ENCODE data around the gene LIMCH1. TPM values are rescaled to one million over a fixed set of nuclear protein-coding genes. Genes with fewer than 3 reads are reported as not detected.
"Not testable (repeated sequence)": the region's sequence is repeated elsewhere in the genome, so short reads cannot be mapped to it uniquely, and the experiment has no call there.

Gene LIMCH1
- total and polyA plus RNA-seq, 2 experiments from 2014 or later = 10.6 to 13.3 TPM

DNA sequence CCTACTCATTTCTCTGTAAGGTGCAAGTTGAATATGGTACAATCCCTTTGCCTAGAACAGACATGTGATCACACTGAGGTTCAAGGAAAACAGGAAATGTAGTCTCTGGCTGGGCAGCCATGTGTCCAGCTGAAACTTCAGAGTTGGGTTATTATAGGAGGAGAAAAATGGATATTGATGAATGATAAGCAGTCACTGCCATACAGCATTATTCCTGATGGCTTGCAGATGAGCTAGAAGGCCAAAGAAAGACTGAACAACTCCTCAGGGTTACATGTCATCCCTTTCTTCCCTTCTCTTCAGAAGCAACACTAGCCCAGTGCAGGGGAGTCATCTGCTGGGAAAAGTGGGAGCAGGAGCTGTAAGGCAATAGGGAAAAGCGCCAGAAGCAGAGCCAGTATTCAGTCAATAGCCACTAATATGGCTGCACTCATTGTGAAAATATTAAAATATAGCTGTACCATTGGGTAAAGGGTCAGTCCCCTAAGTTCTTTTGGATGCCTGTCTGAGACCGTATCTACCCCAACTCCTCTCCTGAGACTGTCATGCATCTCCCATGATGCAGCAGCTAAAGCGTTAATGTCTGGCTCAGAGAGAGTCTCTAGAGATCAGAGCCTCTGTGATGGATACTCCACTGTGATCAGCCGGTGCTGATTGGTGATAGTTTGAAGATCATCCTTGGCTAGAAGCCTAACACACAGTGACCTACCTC lies 190.1 kb downstream of the LIMCH1 start:
- TF ChIP-seq, protein P1, sequence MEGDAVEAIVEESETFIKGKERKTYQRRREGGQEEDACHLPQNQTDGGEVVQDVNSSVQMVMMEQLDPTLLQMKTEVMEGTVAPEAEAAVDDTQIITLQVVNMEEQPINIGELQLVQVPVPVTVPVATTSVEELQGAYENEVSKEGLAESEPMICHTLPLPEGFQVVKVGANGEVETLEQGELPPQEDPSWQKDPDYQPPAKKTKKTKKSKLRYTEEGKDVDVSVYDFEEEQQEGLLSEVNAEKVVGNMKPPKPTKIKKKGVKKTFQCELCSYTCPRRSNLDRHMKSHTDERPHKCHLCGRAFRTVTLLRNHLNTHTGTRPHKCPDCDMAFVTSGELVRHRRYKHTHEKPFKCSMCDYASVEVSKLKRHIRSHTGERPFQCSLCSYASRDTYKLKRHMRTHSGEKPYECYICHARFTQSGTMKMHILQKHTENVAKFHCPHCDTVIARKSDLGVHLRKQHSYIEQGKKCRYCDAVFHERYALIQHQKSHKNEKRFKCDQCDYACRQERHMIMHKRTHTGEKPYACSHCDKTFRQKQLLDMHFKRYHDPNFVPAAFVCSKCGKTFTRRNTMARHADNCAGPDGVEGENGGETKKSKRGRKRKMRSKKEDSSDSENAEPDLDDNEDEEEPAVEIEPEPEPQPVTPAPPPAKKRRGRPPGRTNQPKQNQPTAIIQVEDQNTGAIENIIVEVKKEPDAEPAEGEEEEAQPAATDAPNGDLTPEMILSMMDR (IDR thresholded peaks at IDR 0.05; ENCODE audit: poor library complexity) = no peak
- H3K4me3 ChIP-seq = no peak overlapping the region
- no peak overlapping the region for H3K27ac ChIP-seq
- H3K79me2 ChIP-seq = no peaks in the 10 kb centered on the region
- no peaks in the 10 kb centered on the region for H4K20me1 ChIP-seq (ENCODE audit: insufficient read depth, poor library complexity, severe bottlenecking)
- DNase-seq (ENCODE audit: low spot score) = no peak
- no peaks in the 10 kb centered on the region for H3K9me3 ChIP-seq (ENCODE audit: low read depth)
- H3K36me3 ChIP-seq (replicated peaks; ENCODE audit: insufficient read depth, low read depth) = no peaks in the 10 kb centered on the region
- no peak overlapping the region for H2AFZ ChIP-seq
- no peaks in the 10 kb centered on the region for H3K9me2 ChIP-seq (replicated peaks; ENCODE audit: insufficient read depth)
- H3K4me2 ChIP-seq = no peak overlapping the region
- WGBS (ENCODE audit: low lambda C conversion rate, missing lambda C conversion rate) = 70% methylated on average over 4 of the region's 4 CpGs
- no peaks in the 10 kb centered on the region for H3K4me1 ChIP-seq (ENCODE audit: insufficient read depth)
- H3K27me3 ChIP-seq = peaks cover 50% of the 10 kb centered on the region

DNA sequence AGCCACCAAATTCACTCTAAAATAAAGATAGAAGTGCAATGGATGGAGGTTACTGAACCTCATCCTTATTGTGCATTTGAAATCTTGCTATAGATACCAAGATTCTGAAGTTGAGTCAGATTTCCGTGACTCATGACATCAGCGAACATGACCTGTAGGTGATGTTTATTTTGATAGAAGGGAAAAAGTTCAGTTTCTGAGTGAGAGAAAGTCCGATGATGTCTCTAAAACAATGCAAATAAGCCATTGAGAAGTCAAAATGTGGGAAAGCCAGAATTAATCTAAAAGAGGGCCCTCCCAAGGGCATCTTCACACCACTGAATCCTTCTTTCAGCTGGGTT lies 190.6 kb downstream of the LIMCH1 start:
- H4K20me1 ChIP-seq (ENCODE audit: insufficient read depth, poor library complexity, severe bottlenecking) = no peaks in the 10 kb centered on the region
- 86% methylated on average over 3 of the region's 3 CpGs for WGBS (ENCODE audit: low lambda C conversion rate, missing lambda C conversion rate)
- H3K4me2 ChIP-seq = no peak overlapping the region
- H3K9me3 ChIP-seq (ENCODE audit: low read depth) = no peaks in the 10 kb centered on the region
- peaks cover 47% of the 10 kb centered on the region for H3K27me3 ChIP-seq
- no peaks in the 10 kb centered on the region for H3K36me3 ChIP-seq (replicated peaks; ENCODE audit: insufficient read depth, low read depth)
- no peak overlapping the region for H2AFZ ChIP-seq
- no peaks in the 10 kb centered on the region for H3K9me2 ChIP-seq (replicated peaks; ENCODE audit: insufficient read depth)
- no peak overlapping the region for H3K4me3 ChIP-seq
- TF ChIP-seq EZH2 (IDR thresholded peaks at IDR 0.05; ENCODE audit: borderline replicate concordance) (no peak), EZH2phosphoT487 (IDR thresholded peaks at IDR 0.05; ENCODE audit: low read depth, severe bottlenecking, unreplicated experiment) (no peak)
- TF ChIP-seq, protein P1 (IDR thresholded peaks at IDR 0.05; ENCODE audit: poor library complexity) = no peak
- no peaks in the 10 kb centered on the region for H3K4me1 ChIP-seq (ENCODE audit: insufficient read depth)
- no peak overlapping the region for H3K27ac ChIP-seq
- no peaks in the 10 kb centered on the region for H3K79me2 ChIP-seq
- no peak for DNase-seq (ENCODE audit: low spot score)

DNA sequence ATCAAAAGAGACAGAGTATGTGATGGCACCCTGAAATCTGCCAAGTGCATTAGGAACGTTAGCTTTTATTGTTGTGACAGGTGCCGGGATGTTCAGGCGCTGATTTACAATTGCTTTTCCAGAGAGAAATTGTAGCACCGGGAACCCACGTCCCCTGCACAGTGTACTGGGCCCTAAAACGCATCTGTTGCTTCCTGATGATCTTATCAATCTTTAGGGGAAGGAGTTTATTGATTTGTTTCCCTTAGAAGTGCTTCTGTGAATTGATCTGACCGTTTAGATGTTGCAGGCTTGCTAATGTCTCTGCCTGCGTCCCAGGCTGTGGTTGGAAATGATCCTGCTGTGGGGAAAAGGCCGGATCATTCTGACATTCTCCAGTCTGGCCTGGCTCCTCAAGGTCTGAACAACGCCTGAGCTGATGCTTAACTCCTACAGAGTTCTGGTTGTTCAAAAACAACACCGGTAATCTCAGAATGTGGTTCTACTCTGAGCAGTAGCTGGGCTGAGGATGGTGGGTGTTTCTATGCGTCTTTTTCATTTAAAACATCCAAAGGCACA lies 193.7 kb downstream of the LIMCH1 start:
- DNase-seq (ENCODE audit: low spot score) = no peak

DNA sequence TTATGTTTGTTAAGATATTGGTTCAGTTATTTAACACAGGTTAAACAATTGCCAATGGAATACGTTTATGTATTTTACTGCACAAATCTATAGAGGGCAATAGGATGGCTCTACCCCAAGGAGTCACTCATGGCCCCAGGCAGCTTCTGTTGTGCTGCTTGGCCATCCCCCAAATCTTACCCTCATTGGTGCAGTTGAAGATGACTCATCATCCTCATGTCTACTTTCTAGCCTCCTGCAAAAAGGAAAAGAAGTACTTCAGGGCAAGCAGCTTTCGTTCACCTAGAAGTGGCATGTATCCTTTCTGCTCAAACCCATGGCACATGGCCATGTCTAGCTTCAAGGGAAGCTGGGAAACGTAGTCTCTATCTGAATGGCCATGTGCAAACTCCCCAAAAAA lies 196.4 kb downstream of the LIMCH1 start:
- Histone ChIP-seq H3K4me2 (no peak overlapping the region), H3K27me3 (peaks cover 42% of the 10 kb centered on the region), H3K4me3 (no peak overlapping the region), H4K20me1 (ENCODE audit: insufficient read depth, poor library complexity, severe bottlenecking) (no peaks in the 10 kb centered on the region), H3K27ac (no peak overlapping the region), H3K4me1 (ENCODE audit: insufficient read depth) (no peaks in the 10 kb centered on the region), H3K9me3 (ENCODE audit: low read depth) (no peaks in the 10 kb centered on the region), H2AFZ (no peak overlapping the region), H3K9me2 (replicated peaks; ENCODE audit: insufficient read depth) (no peaks in the 10 kb centered on the region), H3K79me2 (no peaks in the 10 kb centered on the region), H3K36me3 (replicated peaks; ENCODE audit: insufficient read depth, low read depth) (no peaks in the 10 kb centered on the region)
- no peak for DNase-seq (ENCODE audit: low spot score)
- 82% methylated on average over 3 of the region's 3 CpGs for WGBS (ENCODE audit: low lambda C conversion rate, missing lambda C conversion rate)
- TF ChIP-seq EZH2 (IDR thresholded peaks at IDR 0.05; ENCODE audit: borderline replicate concordance) (no peak), EZH2phosphoT487 (IDR thresholded peaks at IDR 0.05; ENCODE audit: low read depth, severe bottlenecking, unreplicated experiment) (no peak)
- TF ChIP-seq, protein P1 (IDR thresholded peaks at IDR 0.05; ENCODE audit: poor library complexity) = no peak

More for the DNA sequence above, 193.7 kb downstream of the LIMCH1 start:
- Histone ChIP-seq H2AFZ (no peak overlapping the region), H3K79me2 (no peaks in the 10 kb centered on the region), H3K27me3 (peaks cover 57% of the 10 kb centered on the region), H3K4me2 (no peak overlapping the region), H3K9me3 (ENCODE audit: low read depth) (no peaks in the 10 kb centered on the region), H3K4me3 (no peak overlapping the region), H3K4me1 (ENCODE audit: insufficient read depth) (no peaks in the 10 kb centered on the region), H4K20me1 (ENCODE audit: insufficient read depth, poor library complexity, severe bottlenecking) (no peaks in the 10 kb centered on the region), H3K9me2 (replicated peaks; ENCODE audit: insufficient read depth) (no peaks in the 10 kb centered on the region), H3K36me3 (replicated peaks; ENCODE audit: insufficient read depth, low read depth) (no peaks in the 10 kb centered on the region), H3K27ac (no peak overlapping the region)
- WGBS (ENCODE audit: low lambda C conversion rate, missing lambda C conversion rate) = 56% methylated on average over 12 of the region's 12 CpGs
- no peak for TF ChIP-seq EZH2 (IDR thresholded peaks at IDR 0.05; ENCODE audit: borderline replicate concordance)
- no peak for TF ChIP-seq EZH2phosphoT487 (IDR thresholded peaks at IDR 0.05; ENCODE audit: low read depth, severe bottlenecking, unreplicated experiment)

DNA sequence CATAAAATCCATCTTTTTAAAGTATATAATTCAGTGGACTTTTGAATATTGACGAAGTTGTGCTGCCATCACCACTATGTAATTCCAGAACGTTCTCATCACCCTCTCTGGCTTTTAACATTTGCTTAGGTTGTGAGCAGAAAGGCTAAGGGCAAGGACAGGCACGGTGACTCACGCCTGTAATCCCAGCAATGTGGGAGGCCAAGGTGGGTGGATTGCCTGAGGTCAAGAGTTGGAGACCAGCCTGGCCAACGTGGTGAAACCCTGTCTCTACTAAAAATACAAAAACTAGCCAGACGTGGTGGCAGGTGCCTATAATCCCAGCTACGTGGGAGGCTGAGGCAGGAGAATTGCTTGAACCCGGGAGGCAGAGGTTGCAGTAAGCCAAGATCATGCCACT lies 199.5 kb downstream of the LIMCH1 start:
- WGBS (ENCODE audit: low lambda C conversion rate, missing lambda C conversion rate) = 63% methylated on average over 8 of the region's 8 CpGs
- H2AFZ ChIP-seq; H3K4me3 ChIP-seq; H4K20me1 ChIP-seq (ENCODE audit: insufficient read depth, poor library complexity, severe bottlenecking); H3K79me2 ChIP-seq; H3K4me2 ChIP-seq; DNase-seq (ENCODE audit: low spot score); H3K4me1 ChIP-seq (ENCODE audit: insufficient read depth); H3K9me2 ChIP-seq (replicated peaks; ENCODE audit: insufficient read depth); H3K9me3 ChIP-seq (ENCODE audit: low read depth); H3K36me3 ChIP-seq (replicated peaks; ENCODE audit: insufficient read depth, low read depth); H3K27ac ChIP-seq: not testable (repeated sequence)
- H3K27me3 ChIP-seq = peaks cover 54% of the 10 kb centered on the region

Data from hepatocyte (in vitro differentiated cells).